Measurements from ENCODE around the gene UBE3B. TPM values are rescaled to one million over a fixed set of nuclear protein-coding genes. Genes with fewer than 3 reads are reported as not detected.

UBE3B gene
- polyA plus RNA-seq, 6 donors from 2014 or later = 19.8 to 30.1 (median 24.4) TPM

- ATAC-seq (ENCODE audit: low read depth in 2 of 2) (no peak), DNase-seq (no peak)
- H3K27me3 Mint-ChIP-seq = no peaks in the 10 kb centered on the region
- peaks cover 0 to 3% (median 0%) of the 10 kb centered on the region in 3 donors for H3K4me1 Mint-ChIP-seq
- no peak overlapping the region for H3K4me3 Mint-ChIP-seq
- peaks cover 0 to 11% of the 10 kb centered on the region in 2 donors for H3K36me3 Mint-ChIP-seq
- no peaks in the 10 kb centered on the region for H3K9me3 Mint-ChIP-seq
- no peak overlapping the region for H3K27ac Mint-ChIP-seq
Observed at GRCh38 chr12:109440851-109441490, 36.5 kb upstream of the UBE3B start.

DNA sequence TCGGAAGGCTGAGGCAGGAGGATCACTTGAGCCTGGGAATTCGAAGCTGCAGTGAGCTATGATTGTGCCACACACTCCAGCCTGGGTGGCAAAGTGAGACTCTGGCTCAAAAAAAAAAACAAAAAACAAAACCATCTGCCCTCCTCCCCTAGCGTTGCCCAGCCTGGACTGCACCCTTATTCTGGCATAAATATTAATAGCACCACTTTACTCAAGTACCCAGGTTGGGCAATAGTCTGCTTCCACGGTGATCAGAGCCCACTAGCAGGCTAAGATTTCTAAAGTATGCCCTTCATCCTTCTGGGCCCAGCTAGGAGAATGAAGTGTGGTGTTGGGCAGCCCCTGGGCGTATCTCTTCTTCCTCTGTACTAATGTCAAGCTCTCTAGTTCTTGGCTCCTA is 33.6 kb upstream of the UBE3B start:
- H3K4me1 Mint-ChIP-seq = peaks cover 0 to 3% (median 0%) of the 10 kb centered on the region in 3 donors
- H3K9me3 Mint-ChIP-seq = no peaks in the 10 kb centered on the region
- no peaks in the 10 kb centered on the region for H3K27me3 Mint-ChIP-seq
- H3K27ac Mint-ChIP-seq = peak overlapping the region in 1 of 6 donors; percentile 9
- DNase-seq = no peak
- ATAC-seq (ENCODE audit: low read depth in 2 of 2) = no peak
- no peak overlapping the region for H3K4me3 Mint-ChIP-seq
- peaks cover 0 to 12% of the 10 kb centered on the region in 2 donors for H3K36me3 Mint-ChIP-seq

GRCh38 chr12:109444259-109444658 is 33.2 kb upstream of the UBE3B start:
- no peak for DNase-seq
- ATAC-seq (ENCODE audit: low read depth in 2 of 2) = no peak
- Mint-ChIP-seq H3K4me3 (no peak overlapping the region), H3K9me3 (no peaks in the 10 kb centered on the region), H3K4me1 (peaks cover 0 to 3% (median 0%) of the 10 kb centered on the region in 3 donors), H3K27me3 (no peaks in the 10 kb centered on the region), H3K36me3 (peaks cover 0 to 12% of the 10 kb centered on the region in 2 donors), H3K27ac (peak overlapping the region in 1 of 6 donors; percentile 61)

- Mint-ChIP-seq H3K36me3 (peaks cover 3 to 12% of the 10 kb centered on the region in 2 donors), H3K27ac (no peak overlapping the region)
- ATAC-seq (ENCODE audit: low read depth in 2 of 2) = no peak
Observed at GRCh38 chr12:109445191-109445609, 32.2 kb upstream of the UBE3B start.

GRCh38 chr12:109446869-109447268 is 30.6 kb upstream of the UBE3B start:
- H3K27ac Mint-ChIP-seq = peak overlapping the region in 2 of 6 donors; percentile 4 to 32
- no peak for ATAC-seq (ENCODE audit: low read depth in 2 of 2)
- no peak for DNase-seq
- H3K36me3 Mint-ChIP-seq = peaks cover 12 to 13% of the 10 kb centered on the region in 2 donors
- no peak overlapping the region for H3K4me3 Mint-ChIP-seq
- H3K9me3 Mint-ChIP-seq = no peaks in the 10 kb centered on the region
- H3K27me3 Mint-ChIP-seq = no peaks in the 10 kb centered on the region
- H3K4me1 Mint-ChIP-seq = peaks cover 0 to 10% (median 0%) of the 10 kb centered on the region in 3 donors

More at GRCh38 chr12:109445191-109445609, 32.2 kb upstream of the UBE3B start:
- Mint-ChIP-seq H3K4me3 (no peak overlapping the region), H3K9me3 (no peaks in the 10 kb centered on the region), H3K4me1 (peaks cover 0 to 3% (median 3%) of the 10 kb centered on the region in 3 donors), H3K27me3 (no peaks in the 10 kb centered on the region)
- DNase-seq = no peak

DNA sequence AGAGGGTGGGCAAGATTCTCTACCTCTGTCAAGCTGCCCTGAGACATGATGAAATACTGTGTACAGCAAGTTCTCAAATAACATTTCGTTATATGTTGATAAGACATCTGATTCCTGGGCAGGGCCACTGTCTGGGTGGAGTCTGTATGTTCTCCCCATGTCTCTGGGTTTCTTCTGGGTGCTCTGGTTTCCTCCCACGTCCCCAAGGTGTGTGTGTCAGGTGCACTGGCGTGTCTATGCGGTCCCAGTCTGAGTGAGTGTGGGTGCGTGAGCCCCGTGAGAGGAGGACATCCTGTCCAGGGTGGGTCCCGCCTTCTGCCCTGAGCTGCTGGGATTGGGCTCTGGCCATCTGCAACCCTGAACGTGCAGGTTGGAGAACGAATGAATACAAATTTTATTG is 30.0 kb upstream of the UBE3B start:
- H3K36me3 Mint-ChIP-seq = peaks cover 12 to 19% of the 10 kb centered on the region in 2 donors

GRCh38 chr12:109448272-109448671 is 29.2 kb upstream of the UBE3B start:
- Mint-ChIP-seq H3K36me3 (peaks cover 13 to 19% of the 10 kb centered on the region in 2 donors), H3K4me1 (peaks cover 0 to 10% (median 0%) of the 10 kb centered on the region in 3 donors), H3K9me3 (no peaks in the 10 kb centered on the region), H3K4me3 (no peak overlapping the region), H3K27me3 (no peaks in the 10 kb centered on the region), H3K27ac (no peak overlapping the region)
- ATAC-seq (ENCODE audit: low read depth in 2 of 2) (no peak), DNase-seq (no peak)

More for the DNA sequence above, 30.0 kb upstream of the UBE3B start:
- peak overlapping the region in 2 of 6 donors; percentile 39 to 42 for H3K27ac Mint-ChIP-seq
- H3K4me3 Mint-ChIP-seq = no peak overlapping the region
- DNase-seq = no peak
- H3K27me3 Mint-ChIP-seq = no peaks in the 10 kb centered on the region
- H3K4me1 Mint-ChIP-seq = peaks cover 0 to 10% (median 0%) of the 10 kb centered on the region in 3 donors
- no peak for ATAC-seq (ENCODE audit: low read depth in 2 of 2)
- H3K9me3 Mint-ChIP-seq = no peaks in the 10 kb centered on the region

GRCh38 chr12:109448707-109449390 is 28.6 kb upstream of the UBE3B start:
- H3K36me3 Mint-ChIP-seq = peaks cover 19 to 24% of the 10 kb centered on the region in 2 donors
- ATAC-seq (ENCODE audit: low read depth in 2 of 2) (no peak), DNase-seq (no peak)
- H3K4me3 Mint-ChIP-seq = no peak overlapping the region
- H3K9me3 Mint-ChIP-seq = no peaks in the 10 kb centered on the region
- no peak overlapping the region for H3K27ac Mint-ChIP-seq
- H3K27me3 Mint-ChIP-seq = no peaks in the 10 kb centered on the region
- H3K4me1 Mint-ChIP-seq = peaks cover 0 to 10% (median 0%) of the 10 kb centered on the region in 3 donors

- H3K4me3 Mint-ChIP-seq = no peak overlapping the region
Observed at GRCh38 chr12:109449845-109450532, 27.4 kb upstream of the UBE3B start.

DNA sequence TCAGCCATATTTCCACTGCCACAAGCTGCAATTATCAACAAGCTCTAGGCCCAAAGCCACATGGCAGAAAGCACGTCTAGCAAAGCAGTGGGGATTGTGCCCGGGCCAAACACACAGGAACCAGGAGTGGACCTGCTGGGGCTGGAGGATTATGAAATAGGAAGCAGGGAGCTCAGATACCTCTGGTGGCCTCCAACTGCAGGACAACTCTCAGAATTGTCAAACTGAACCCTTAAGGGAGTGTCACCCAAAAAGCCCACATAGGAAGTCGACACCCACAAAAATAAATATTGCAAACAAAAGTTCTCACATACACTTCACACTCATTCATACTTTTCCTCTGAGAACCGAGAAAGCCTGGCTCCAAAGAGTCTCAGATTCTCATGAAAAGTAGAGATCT is 26.5 kb upstream of the UBE3B start:
- H3K27ac Mint-ChIP-seq = no peak overlapping the region
- no peak for DNase-seq
- ATAC-seq (ENCODE audit: low read depth in 2 of 2) = no peak
- no peaks in the 10 kb centered on the region for H3K27me3 Mint-ChIP-seq
- H3K36me3 Mint-ChIP-seq = peaks cover 23 to 30% of the 10 kb centered on the region in 2 donors
- H3K4me1 Mint-ChIP-seq = peaks cover 0 to 10% (median 0%) of the 10 kb centered on the region in 3 donors
- H3K4me3 Mint-ChIP-seq = peak overlapping the region in 1 of 8 donors; percentile 26
- H3K9me3 Mint-ChIP-seq = no peaks in the 10 kb centered on the region

More at GRCh38 chr12:109449845-109450532, 27.4 kb upstream of the UBE3B start:
- Mint-ChIP-seq H3K9me3 (no peaks in the 10 kb centered on the region), H3K36me3 (peaks cover 25 to 30% of the 10 kb centered on the region in 2 donors), H3K27me3 (no peaks in the 10 kb centered on the region), H3K27ac (peak overlapping the region in 2 of 6 donors; percentile 59 to 72), H3K4me1 (peaks cover 0 to 10% (median 0%) of the 10 kb centered on the region in 3 donors)
- DNase-seq (no peak), ATAC-seq (ENCODE audit: low read depth in 2 of 2) (no peak)

GRCh38 chr12:109451400-109451799 is 26.0 kb upstream of the UBE3B start:
- Mint-ChIP-seq H3K9me3 (no peaks in the 10 kb centered on the region), H3K27ac (no peak overlapping the region), H3K36me3 (peaks cover 26 to 30% of the 10 kb centered on the region in 2 donors), H3K4me3 (no peak overlapping the region), H3K27me3 (no peaks in the 10 kb centered on the region), H3K4me1 (peaks cover 0 to 10% (median 0%) of the 10 kb centered on the region in 3 donors)
- no peak for DNase-seq
- ATAC-seq (ENCODE audit: low read depth in 2 of 2) = no peak

GRCh38 chr12:109452489-109452888 is 24.9 kb upstream of the UBE3B start:
- Mint-ChIP-seq H3K4me1 (peaks cover 0 to 10% (median 0%) of the 10 kb centered on the region in 3 donors), H3K9me3 (no peaks in the 10 kb centered on the region), H3K27me3 (no peaks in the 10 kb centered on the region), H3K36me3 (peaks cover 35 to 37% of the 10 kb centered on the region in 2 donors), H3K27ac (peak overlapping the region in 1 of 6 donors; percentile 4), H3K4me3 (no peak overlapping the region)
- no peak for DNase-seq
- ATAC-seq (ENCODE audit: low read depth in 2 of 2) = no peak

- no peak overlapping the region for H3K4me3 Mint-ChIP-seq
- no peaks in the 10 kb centered on the region for H3K27me3 Mint-ChIP-seq
- no peak for ATAC-seq (ENCODE audit: low read depth in 2 of 2)
- peaks cover 36 to 57% of the 10 kb centered on the region in 2 donors for H3K36me3 Mint-ChIP-seq
- peak overlapping the region in 1 of 6 donors; percentile 86 for H3K27ac Mint-ChIP-seq
- H3K9me3 Mint-ChIP-seq = no peaks in the 10 kb centered on the region
- H3K4me1 Mint-ChIP-seq = peaks cover 4 to 13% (median 7%) of the 10 kb centered on the region in 3 donors
- DNase-seq = no peak
Observed at GRCh38 chr12:109455706-109456105, 21.7 kb upstream of the UBE3B start.

Data from naive B cell (primary cell).